Measurements from ENCODE around the gene CACNA1I.

GRCh38 chr22:39593931-39594285 lies 23.4 kb downstream of the CACNA1I start:
- TF ChIP-seq POLR2A (IDR thresholded peaks at IDR 0.05; ENCODE audit: low read depth, low read length) = no peak
- TF ChIP-seq POLR2AphosphoS5 (IDR thresholded peaks at IDR 0.05; ENCODE audit: low read depth, low read length) = no peak
- no peak for TF ChIP-seq TAF1 (IDR thresholded peaks at IDR 0.05; ENCODE audit: borderline replicate concordance, low read depth, low read length)
